ENCODE data around the gene KIN. TPM values are rescaled to one million over a fixed set of nuclear protein-coding genes. Genes with fewer than 3 reads are reported as not detected.

KIN gene, protein sequence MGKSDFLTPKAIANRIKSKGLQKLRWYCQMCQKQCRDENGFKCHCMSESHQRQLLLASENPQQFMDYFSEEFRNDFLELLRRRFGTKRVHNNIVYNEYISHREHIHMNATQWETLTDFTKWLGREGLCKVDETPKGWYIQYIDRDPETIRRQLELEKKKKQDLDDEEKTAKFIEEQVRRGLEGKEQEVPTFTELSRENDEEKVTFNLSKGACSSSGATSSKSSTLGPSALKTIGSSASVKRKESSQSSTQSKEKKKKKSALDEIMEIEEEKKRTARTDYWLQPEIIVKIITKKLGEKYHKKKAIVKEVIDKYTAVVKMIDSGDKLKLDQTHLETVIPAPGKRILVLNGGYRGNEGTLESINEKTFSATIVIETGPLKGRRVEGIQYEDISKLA
- 13.3 to 17.2 TPM (median 14.5 TPM) in 5 replicates for total RNA-seq (2022; extraction: Qiagen RNA extraction)

DNA sequence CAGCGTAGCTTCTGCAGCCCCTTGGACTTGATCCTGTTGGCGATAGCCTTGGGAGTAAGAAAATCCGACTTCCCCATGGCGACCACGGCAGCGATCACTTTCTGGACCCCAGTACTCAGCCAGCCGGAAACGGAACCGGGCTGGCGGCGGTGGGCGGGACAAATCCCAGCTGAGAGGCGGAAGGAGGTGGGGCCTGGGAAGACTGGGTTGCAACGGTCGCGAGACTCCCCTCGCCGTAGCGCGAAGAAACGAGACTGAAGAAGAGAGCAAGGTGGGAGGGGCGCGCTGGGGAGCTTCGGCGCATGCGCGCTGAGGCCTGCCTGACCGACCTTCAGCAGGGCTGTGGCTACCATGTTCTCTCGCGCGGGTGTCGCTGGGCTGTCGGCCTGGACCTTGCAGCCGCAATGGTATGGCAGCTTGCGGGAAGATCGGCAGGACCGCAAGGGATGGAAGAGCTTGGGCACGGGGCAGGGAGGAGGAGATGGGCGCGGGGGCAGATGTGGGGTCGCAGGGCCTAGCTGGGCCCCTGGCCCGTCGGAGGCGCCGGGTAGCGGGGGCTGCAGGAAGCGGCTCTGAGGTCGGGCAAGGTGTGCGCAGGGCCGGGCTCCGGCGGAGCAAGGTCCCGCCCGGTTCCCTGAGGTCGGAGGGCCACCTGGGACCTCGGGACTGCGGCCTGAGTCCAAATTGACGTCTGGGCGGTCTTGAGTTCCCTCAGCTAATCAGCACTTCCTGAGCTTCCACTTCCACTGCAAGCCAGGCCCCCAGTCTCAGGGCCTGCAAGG is at the start of gene KIN, which contains the start of gene ATP5F1C:
Gene KIN (minus strand): TSS at position 137 of the 782 bp plus-strand sequence. CDS start 60 bp downstream, at position 77.
Gene ATP5F1C (plus strand): TSS at position 321 of the 782 bp plus-strand sequence. CDS start 31 bp downstream, at position 352.

DNA sequence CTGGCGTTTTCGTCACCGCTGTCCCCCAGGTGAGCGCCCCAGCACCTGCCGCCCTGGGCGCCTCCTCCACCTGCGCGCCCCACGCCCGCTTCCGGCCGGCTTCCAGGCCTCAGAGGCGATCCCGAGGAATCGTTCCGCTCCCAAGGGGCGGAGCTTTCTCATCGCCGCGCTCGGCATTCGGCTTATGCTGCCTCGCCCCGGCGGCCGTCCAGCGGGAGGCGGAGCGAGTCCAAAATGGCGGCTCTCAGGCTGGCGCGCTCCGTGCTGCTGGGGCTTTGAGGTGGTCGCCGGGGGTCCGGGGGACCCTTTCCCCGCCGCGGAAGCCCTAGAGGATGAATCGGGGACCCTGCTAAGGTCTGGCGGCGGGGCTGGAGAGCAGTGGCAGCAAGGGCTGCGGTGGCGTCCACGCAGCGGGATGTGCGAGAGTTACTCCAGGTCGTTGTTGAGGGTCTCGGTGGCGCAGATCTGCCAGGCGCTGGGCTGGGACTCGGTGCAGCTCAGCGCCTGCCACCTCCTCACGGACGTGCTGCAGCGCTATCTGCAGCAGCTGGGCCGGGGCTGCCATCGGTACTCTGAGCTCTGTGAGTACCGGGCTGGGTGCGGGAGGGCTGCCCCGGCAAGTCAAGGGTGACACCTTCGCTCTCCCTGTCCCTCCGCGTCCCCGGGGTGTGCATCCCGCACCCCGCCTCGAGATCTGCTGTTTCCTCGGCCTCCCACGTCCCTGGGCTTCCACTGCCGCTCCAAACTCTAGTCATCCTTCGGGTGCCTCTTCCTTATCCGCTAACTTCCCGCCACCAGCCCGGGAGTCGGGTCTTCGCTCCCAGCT is 30.7 kb upstream of the KIN start, which contains the start of gene TAF3:
Gene TAF3 (plus strand): TSS at position 211 of the 826 bp plus-strand sequence. CDS start 205 bp downstream, at position 416.

DNA sequence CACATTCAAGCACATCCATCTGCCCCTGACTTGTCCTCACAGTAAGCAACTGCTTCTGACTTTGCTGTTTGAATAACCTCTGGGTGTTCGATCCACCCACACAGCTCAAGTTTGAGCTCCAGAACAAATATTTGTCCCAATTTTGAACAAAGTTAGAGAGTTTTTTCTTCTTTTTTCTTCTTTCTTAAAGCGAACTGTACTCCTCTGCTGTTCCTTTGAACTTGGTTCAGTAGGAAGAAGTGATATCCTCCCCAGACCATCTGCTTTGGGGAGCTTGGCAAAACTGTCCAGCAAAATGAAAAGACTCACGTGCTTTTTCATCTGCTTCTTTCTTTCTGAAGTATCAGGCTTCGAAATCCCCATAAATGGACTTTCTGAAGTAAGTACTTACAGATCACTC is 84.7 kb downstream of the KIN start, which contains the start of gene ITIH2:
Gene ITIH2 (plus strand): TSS at position 177 of the 400 bp plus-strand sequence. CDS start 119 bp downstream, at position 296.

Other genes with a start within 250 kb of the KIN start
- 0.04 to 0.14 TPM (median 0.08 TPM) in 5 replicates for gene ITIH5, start 121.0 kb downstream of the KIN start, total RNA-seq (2022; extraction: Qiagen RNA extraction)
- gene ITIH2, start 84.7 kb downstream of the KIN start, total RNA-seq (2022; extraction: Qiagen RNA extraction), result 0.10 to 0.34 TPM (median 0.26 TPM) in 5 replicates
- gene ATP5F1C, start 184 bp upstream of the KIN start, total RNA-seq (2022; extraction: Qiagen RNA extraction), result 239 to 327 TPM (median 249 TPM) in 5 replicates
- gene TAF3, start 30.5 kb upstream of the KIN start, total RNA-seq (2022; extraction: Qiagen RNA extraction), result 6.8 to 9.0 TPM (median 8.5 TPM) in 5 replicates